Body of pancreas (tissue), 4 donors: Measurements from ENCODE around the gene CAMTA1.

Source experiments
- CTCF ChIP-seq, 7 experiments: fragments of 450-650 bp in 4 of 7; fragments of 200-600 bp in 3 of 7; sonication (generic) in 3 of 7; IDR thresholded peaks; one replicate each; pipeline ENCODE4 v1.5.1; 2016 to 2019; ENCODE audit warnings: antibody characterized with exemption in 7 of 7
- POLR2A ChIP-seq, 3 donors: fragments of 450-650 bp; IDR thresholded peaks; one replicate each; pipeline ENCODE4 v1.6.1; 2016; ENCODE audit warnings: antibody characterized with exemption in 3 of 3, mild to moderate bottlenecking in 2 of 3

DNA sequence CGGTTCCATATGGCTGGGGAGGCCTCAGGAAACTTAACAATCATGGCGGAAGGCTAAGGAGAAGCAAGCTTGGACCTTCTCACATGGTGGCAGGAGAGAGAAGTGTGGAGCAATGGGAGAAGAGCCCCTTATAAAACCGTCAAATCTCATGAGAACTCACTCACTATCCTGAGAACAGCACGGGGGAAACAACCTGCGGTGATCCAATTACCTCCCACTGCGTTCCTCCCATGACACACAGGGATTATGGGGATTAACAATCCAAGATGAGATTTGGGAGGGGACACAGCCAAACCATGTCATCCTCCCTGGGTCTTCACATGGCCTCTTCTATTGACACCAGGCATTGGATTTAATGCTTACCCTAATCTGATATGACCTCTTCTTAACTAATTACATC is 530.7 kb downstream of the CAMTA1 start:
- TF ChIP-seq CTCF (IDR thresholded peaks at IDR 0.05) (no peak), POLR2A (IDR thresholded peaks at IDR 0.05) (no peak)
